K562 (cell line): Measurements from ENCODE around the gene HYAL1. TPM values are rescaled to one million over a fixed set of nuclear protein-coding genes. Genes with fewer than 3 reads are reported as not detected.

Experiments
- ARID2 ChIP-seq: fragments of 450-650 bp; IDR thresholded peaks from 2 replicates; pipeline ENCODE4 v1.6.1; 2017; ENCODE audit warnings: antibody characterized with exemption, mild to moderate bottlenecking
- CREB3L1 ChIP-seq: fragments of 450-650 bp; IDR thresholded peaks from 2 replicates; pipeline ENCODE4 v1.6.1; 2014; ENCODE audit warnings: low read depth, mild to moderate bottlenecking, moderate library complexity, borderline replicate concordance
- HDAC2 ChIP-seq: fragments of 450-650 bp; IDR thresholded peaks from 2 replicates; pipeline ENCODE4 v1.6.1; 2016; ENCODE audit warnings: mild to moderate bottlenecking
- JUND ChIP-seq, 2 experiments: IDR thresholded peaks; 2 replicates in 1 of 2; 3 replicates in 1 of 2; pipeline ENCODE4 v1.6.1; 2011; ENCODE audit warnings: borderline replicate concordance in 2 of 2, low read depth in 2 of 2, low read length in 2 of 2, improper control_type of control experiment in 1 of 2, missing biosample characterization in 1 of 2, missing genetic modification characterization in 1 of 2, missing genetic modification reagents in 1 of 2
- NFIC ChIP-seq: fragments of 450-650 bp; IDR thresholded peaks from 2 replicates; pipeline ENCODE4 v1.6.1; 2017; ENCODE audit warnings: mild to moderate bottlenecking, inconsistent platforms
- PHB2 ChIP-seq: fragments of 450-650 bp; IDR thresholded peaks from 2 replicates; pipeline ENCODE4 v1.6.1; 2017; ENCODE audit warnings: low read depth
- POLR2G ChIP-seq: fragments of 200-400 bp; formaldehyde crosslinking; IDR thresholded peaks from 2 replicates; pipeline ENCODE4 v1.6.1; 2017; ENCODE audit warnings: low read depth, mild to moderate bottlenecking, antibody characterized with exemption, low read length, moderate library complexity
- RAD21 ChIP-seq, 2 experiments: fragments of 250-450 bp in 1 of 2; fragments of 450-650 bp in 1 of 2; sonication (Bioruptor Pico) in 1 of 2; formaldehyde crosslinking in 1 of 2; IDR thresholded peaks in 1 of 2; conservative IDR thresholded peaks in 1 of 2; 2 replicates each; pipeline versions ENCODE4 v1.4.0 to v1.8.0; 2020 to 2022; ENCODE audit warnings: mild to moderate bottlenecking in 2 of 2, moderate library complexity in 1 of 2
- TFAP4 ChIP-seq: sonication (generic); formaldehyde crosslinking; IDR thresholded peaks from 2 replicates; pipeline ENCODE4 v1.8.0; 2022; ENCODE audit warnings: missing genetic modification reagents, mild to moderate bottlenecking, moderate library complexity, borderline replicate concordance
- TRIM28 ChIP-seq: fragments of 450-650 bp; IDR thresholded peaks from 2 replicates; pipeline ENCODE4 v1.6.1; 2017
- XRCC5 ChIP-seq: fragments of 200-400 bp; formaldehyde crosslinking; IDR thresholded peaks from 2 replicates; pipeline ENCODE4 v1.6.1; 2017; ENCODE audit warnings: low read depth, mild to moderate bottlenecking, low read length
- ZMIZ1 ChIP-seq, 2 experiments: fragments of 150-350 bp in 1 of 2; IDR thresholded peaks; 2 replicates each; pipeline ENCODE4 v1.6.1; 2012 to 2016; ENCODE audit warnings: low read depth in 2 of 2, low read length in 2 of 2, mild to moderate bottlenecking in 1 of 2, moderate library complexity in 1 of 2
- polyA plus RNA-seq, 8 experiments: library from polyadenylated mRNA; depleted of rRNA in 4 of 8; stranded (reverse) in 5 of 8; unstranded in 3 of 8; fragments of >200 nt; fragmentation: Nextera tagmentation in 2 of 8; fragmentation: Illumina TruSeq in 1 of 8; extraction: Ambion mirVana in 2 of 8; extraction: Trizol in 1 of 8; gene quantifications; 2 replicates each; pipeline versions ENCODE4 v1.2.1 to v1.2.3, GENCODE V29; 2011 to 2014; ENCODE audit warnings: inconsistent platforms in 1 of 8, missing spikeins in 1 of 8
- total RNA-seq, 7 experiments: library from RNA; depleted of rRNA in 6 of 7; stranded (reverse); fragments of >200 nt in 6 of 7; fragmentation: Illumina TruSeq in 2 of 7; extraction: Trizol in 2 of 7; gene quantifications; 2 replicates each; pipeline versions ENCODE4 v1.2.1 to v1.2.3, GENCODE V29; 2011 to 2021; ENCODE audit warnings: low replicate concordance in 1 of 7

Gene HYAL1
- total and polyA plus RNA-seq, 9 of the 15 experiments (the other 6 are each of a cell fraction or from before 2014, with no cell fraction given), result 1.4 to 8.5 (median 4.7) TPM

DNA sequence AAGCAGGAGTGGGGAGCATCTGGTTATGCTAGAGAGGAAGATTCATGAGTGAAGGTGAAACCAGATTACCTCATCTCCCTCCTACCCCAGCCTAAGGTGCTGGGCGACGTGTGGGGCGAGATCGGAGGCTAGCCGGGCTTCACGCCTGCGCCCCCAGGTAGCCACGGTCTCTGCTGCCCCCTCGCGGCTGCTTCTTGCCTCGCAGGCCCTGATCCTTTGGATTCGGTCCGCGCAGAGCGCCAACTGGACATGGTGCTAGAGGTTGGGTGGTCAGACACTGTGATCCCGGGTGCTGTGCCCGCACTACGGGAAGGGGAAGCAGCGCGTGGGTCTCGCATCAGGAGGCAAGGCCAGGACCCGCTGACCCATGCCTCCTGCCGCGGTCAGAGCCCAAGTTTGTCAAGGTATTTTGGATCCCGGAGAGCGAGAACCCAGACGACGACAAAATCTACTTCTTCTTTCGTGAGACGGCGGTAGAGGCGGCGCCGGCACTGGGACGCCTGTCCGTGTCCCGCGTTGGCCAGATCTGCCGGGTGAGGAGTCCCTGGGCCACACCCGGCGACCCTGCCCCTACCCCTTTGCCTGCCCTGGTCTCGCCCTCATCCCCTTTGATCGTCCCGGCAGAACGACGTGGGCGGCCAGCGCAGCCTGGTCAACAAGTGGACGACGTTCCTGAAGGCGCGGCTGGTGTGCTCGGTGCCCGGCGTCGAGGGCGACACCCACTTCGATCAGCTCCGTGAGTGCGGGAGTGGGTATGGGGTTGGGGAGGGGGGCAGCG lies 30.3 kb downstream of the HYAL1 start (continued):
- TF ChIP-seq TFAP4 (CRISPR knock-in tag) (peak; percentile 57; the same call in 1 of the 2 replicates), HDAC2 (peak; percentile 29; the same call in 1 of the 2 replicates), XRCC5 (peak; percentile 79; the same call in 1 of the 2 replicates), ZMIZ1 (IDR thresholded peaks at IDR 0.05; ENCODE audit: low read depth in 2 of 2, low read length in 2 of 2) (0 out of 4 replicates have a peak, but pooled peaks of 1 of the 2 experiments have one; percentile 18), RAD21 (CRISPR knock-in tag; conservative IDR thresholded peaks at IDR 0.05 in 1 of 2, IDR thresholded peaks at IDR 0.05 in 1 of 2) (peak; percentile 97 to 98), ARID2 (peak; percentile 86), TRIM28 (no peak), NFIC (peak; percentile 25; the same call in 1 of the 2 replicates), POLR2G (peak; percentile 66), JUND (IDR thresholded peaks at IDR 0.05; ENCODE audit: borderline replicate concordance, low read depth, low read length) (peak; percentile 51), JUND (tag; IDR thresholded peaks at IDR 0.05; ENCODE audit: borderline replicate concordance, low read depth, low read length) (peak; percentile 50; the same call in 1 of the 3 replicates), PHB2 (no peak), CREB3L1 (0 out of 2 replicates have a peak, but pooled peaks have one; percentile 24)
